ENCODE measurements around the gene PHF2.

PHF2 gene

DNA sequence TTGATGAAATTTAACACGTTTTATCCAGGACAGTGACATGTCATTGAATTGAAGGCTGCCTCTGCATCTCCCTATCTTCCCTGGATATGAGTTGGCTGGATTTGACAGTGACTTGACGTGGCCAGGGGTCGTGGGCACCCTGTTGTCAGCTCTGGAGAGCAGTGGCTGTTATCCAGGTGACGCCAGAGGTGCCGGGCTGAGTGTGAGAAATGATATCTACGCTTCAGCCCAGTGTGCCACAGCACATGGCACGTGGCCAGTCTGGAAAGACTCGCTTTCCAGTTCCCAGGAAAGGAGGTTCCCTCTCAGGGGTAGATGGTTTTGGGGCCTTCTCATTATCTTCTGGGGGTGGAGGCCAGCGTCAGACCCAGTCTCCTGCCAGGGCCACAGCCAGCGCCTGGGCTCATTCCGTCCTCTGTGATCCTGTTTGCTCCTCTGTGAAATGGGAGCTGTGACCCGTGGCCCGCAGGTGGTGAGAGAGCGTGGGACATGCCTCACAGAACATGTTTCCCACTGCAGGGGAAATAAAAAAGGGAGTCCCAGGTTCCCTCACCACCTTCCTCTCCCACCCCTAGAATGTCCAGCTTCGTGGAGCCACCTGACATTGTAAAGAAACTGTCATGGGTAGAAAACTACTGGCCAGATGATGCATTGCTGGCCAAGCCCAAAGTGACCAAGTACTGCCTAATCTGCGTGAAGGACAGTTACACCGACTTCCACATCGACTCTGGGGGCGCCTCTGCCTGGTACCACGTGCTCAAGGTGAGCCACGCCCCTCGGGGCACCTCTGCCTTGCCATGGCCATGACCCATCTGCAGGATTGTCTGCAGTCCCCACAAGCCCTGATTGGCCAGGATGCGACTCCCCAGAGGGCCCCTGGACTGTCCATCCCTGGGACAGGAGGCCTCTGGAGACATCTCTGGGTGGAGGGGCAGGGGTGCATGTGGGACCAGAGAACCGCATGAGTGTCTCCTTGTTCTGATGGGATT lies 76.5 kb downstream of the PHF2 start:
- no peak for DNase-seq (ENCODE audit: low read depth)

DNA sequence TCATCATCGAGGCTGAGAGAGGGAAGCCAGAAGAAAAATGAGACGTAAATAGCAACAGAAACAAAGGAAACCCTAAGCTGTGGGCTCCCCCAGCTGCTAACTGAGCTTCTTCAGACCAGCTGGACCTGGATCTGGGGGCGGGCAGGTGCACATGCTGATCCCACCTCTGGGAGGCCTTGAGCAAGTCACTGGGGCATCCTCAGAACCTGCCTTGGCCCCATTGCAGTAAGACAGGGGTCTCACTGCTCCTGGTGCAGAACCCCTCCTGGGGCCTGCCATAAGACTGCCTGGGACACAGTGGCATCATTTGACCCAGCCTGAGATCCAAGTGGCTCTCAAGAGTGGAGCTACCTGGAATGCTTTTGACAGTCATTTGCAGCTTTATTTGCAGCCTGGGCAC lies 77.4 kb downstream of the PHF2 start:
- DNase-seq (ENCODE audit: low read depth), result no peak

DNA sequence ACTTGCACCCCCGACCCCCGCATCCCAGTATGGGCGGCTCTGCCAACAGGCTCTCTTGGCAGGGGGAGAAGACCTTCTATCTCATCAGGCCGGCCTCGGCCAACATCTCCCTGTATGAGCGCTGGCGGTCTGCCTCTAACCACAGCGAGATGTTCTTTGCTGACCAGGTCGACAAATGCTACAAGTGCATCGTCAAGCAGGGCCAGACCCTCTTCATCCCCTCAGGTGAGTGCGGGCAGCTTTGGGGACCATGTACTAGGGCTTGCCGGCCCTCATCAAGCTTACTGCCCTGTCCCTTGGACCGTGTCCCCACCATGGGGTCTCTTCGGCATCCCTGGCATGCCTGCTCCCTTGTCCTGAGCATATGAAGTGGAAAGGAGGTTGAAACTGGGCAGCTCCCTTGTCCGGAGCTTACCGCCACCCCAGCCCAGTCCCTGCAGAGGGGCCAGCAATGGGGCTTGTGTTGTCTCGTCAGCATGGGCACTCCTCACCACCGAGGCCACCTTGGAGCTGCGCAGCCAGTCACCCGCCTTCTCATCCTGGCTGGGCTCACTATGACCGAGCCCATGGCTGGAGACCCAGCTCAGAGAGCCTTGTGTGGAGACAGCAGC lies 78.1 kb downstream of the PHF2 start:
- no peak for DNase-seq (ENCODE audit: low read depth)

DNA sequence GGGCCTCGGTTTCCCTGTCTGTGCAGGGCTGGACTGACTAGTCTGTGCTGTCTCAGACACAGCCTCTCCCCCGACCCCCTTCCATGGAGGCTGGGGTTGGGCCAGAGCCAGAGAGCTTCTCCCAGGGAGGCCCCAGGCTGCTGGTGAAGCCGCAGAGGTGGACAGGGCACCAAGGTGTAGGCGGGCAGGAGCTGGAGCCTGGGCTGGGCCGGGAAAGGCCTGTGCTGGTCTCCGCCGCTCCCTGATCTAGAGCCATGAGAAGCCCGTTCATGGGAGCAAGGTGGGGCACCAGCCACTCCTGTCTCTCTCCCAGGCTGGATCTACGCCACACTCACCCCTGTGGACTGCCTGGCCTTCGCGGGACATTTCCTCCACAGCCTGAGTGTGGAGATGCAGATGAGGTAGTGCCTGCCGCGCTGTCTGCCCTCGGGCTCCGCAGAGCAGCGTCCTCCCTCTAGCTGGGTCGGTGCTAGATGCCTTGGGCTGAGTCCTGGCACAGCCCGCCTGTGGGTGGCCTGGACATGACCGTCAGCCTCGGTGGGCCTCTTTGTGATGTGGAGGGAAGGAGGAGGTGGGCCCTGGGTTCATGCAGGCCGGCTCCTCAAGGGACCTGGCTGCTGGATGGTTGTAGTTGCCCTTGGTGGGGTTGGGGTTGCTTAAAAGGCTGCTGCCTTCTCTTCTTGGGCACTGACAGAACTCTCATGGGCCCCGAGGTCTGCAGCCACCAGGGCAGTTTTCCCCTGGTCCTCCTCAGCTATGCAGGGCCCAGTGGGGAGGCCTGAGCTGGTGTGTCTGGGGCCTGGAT lies 79.4 kb downstream of the PHF2 start:
- no peak for DNase-seq (ENCODE audit: low read depth)

DNA sequence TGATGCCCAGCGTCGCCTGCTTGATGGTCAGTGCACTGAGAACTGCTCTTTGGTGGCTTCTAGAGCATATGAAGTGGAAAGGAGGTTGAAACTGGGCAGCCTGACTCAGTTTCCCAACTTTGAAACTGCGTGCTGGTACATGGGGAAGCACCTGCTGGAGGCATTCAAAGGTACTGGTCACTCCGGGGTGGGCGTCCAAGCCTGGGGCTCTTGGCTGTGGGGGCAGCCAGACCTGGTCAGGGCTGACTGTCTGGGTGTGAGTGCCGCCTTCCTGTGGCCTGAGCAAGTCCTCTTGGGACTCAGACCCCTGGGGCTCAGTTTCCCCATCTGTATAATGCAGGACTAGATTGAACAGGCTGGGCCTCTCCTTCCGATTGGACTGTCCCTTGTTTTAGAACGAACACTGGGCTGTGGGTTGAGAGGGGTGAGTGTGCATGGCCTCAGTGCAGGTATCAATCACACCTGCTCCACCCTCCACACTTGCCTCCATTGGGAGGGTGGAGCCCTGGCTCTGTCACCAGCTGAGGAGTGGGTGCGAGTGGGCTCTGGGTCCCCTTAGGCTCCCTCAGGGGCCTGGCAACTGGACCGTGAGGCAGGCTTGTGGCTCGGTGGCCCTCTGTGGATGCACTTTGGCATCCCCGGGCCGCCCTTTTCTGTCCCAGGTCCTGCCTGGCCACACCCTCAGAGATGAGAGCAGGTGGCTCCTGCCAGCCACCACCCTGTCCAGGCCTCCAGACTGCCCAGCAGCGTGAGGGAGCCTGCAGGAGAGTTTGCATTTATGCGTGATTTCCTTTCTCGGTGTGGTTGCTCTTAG lies 80.2 kb downstream of the PHF2 start:
- no peak for DNase-seq (ENCODE audit: low read depth)

DNA sequence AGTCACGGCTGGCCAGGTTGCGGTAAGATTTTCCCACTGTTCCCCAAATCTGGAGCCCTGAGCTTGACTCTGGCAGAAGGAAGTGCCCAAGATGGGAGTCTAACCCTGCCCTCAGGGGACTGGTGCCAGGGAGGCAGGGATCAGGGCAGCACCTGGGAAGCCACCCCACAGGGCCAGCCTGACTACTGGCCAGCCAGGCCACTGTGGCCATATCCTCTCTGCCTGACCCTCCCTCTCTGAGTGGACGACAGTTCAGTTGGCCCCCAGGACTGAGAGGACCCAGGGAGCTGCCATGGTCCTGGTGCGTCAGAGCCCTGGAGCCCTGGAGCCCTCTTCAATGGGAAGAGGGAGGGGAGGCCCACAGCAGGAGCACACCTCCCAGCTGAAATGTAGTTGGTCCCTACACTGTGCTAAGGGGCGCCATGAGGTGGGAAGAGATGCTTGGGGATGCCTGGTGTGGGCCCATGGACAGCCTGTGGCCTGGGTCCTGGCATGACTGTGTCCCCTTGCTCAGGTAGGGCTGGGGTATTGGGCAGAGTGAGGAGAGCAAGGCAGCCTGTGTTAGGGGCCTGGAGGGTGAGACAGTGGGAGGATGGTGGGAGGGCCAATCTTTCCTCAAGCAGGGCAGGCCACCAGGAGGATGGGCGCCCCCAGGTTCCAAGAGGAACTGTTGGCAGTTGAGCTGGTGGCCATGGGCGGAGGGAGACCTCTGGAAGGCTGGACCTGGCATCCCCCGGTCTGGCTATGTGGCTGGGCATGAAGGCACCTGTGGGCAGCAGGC lies 81.1 kb downstream of the PHF2 start:
- no peak for DNase-seq (ENCODE audit: low read depth)

DNA sequence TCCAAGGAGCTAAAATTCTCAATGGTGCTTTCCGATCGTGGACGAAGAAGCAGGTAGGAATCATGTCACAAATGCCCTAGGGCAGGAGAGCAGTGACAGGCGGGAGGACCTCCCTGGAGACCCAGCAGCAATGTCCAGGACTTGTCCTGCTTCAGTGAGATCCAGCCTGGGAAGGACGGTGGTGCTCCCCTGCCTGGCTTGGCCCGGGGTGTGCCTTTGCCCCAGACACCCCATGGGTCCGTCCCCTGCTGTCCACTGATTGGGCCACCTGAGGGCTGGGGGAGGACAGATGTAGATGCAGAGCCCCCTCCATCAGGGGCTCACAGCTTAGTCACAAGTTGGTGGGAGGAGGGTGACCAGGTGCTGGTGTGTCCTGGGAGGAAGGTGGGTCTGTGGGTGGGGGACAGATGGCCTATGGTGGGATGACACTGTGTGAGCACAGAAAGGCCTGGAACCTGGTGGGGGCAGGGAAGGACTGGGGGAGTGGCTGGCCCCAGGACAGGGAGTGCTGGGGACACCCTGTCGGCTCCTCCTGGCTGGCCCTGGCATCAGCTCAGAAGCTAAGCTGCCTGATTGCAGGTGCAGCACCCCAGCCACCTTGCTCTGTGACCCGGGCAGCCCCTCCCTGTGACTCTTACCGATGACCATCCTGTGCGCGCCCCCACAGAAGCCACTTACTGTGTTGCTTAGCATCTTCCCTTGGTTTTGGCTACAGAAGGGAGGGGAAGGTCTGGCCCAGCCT lies 82.0 kb downstream of the PHF2 start:
- DNase-seq (ENCODE audit: low read depth), result no peak

DNA sequence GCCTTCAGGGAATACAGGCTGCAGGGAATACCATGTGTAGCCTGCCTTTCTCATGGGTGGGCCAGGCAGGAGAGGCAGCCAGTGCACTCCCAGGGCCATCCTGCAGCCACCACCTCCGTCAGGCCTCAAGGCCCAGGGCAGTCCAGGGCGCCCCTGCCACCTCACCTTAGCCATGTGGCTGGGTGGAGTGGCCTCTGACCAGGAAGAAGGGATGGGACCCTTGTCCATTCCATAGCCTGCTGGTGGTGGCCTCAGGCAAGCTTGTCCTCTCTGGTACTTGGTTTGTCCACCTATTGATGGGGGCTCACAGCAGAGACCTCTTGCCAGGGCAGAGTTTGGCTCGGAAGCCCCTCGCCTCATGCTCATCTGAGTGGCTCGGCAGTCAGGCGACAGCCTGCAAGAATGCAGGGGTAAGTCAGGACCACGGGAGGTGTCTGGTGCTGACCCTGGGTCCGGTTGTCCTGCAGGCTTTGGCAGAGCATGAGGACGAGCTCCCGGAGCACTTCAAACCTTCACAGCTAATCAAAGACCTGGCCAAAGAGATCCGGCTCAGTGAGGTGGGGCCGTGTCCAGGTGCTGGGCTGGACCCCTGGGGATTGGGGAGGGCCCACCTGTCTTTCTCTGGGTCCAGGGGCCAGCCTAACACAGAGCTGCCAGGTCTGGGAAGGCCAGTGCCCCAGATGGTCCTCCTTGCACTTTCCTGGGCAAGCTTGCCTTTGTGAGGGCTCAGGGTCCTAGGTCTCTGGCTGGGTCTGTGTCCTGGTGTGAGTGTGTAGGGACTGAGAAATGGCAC lies 82.9 kb downstream of the PHF2 start:
- no peak for DNase-seq (ENCODE audit: low read depth)

DNA sequence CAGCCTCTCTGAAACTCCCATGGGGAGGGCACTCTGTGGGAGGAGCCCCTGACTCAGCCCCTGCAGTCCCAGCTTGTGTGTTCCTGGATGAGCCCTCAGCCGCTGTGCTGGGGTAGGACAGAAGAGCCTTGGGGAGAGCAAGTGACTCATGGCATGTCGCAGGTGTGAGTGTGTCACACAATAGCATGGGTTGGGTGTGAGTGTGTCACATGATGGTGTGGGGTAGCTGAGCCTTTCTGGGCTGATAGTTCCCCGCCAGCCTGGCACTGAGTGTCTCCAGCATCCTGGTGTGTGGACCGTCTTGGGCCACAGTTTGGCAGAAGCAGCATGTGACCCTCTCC lies 83.4 kb downstream of the PHF2 start:
- no peak for DNase-seq (ENCODE audit: low read depth)

DNA sequence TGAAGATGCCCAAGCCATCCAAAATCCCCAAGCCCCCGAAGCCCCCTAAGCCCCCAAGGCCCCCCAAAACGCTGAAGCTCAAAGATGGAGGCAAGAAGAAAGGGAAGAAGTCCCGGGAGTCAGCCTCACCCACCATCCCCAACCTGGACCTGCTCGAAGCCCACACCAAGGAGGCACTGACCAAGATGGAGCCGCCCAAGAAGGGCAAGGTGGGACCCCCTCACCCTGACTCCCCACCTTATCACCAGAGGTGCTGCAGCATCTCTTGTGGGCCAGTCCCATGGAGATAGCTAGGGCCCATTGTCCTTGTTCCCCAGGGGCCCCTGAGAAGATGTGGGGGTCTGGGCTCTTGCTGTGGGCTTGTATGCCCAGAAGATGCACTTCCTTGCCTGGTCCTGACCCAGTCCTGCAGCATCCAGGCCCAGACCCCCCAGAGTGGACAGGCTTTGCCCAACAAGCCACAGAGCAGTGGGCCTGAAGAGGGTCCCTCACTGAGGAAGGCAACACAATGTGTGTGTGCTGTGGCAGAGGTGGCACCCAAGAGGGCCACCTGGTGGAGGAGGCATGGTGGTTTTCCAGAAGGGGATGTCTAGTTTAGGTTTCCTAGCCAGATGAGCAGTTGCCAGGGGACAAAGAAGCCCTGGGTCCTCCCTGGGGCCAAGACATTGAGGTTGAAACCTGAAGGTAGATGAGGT lies 84.1 kb downstream of the PHF2 start:
- DNase-seq (ENCODE audit: low read depth), result no peak

DNA sequence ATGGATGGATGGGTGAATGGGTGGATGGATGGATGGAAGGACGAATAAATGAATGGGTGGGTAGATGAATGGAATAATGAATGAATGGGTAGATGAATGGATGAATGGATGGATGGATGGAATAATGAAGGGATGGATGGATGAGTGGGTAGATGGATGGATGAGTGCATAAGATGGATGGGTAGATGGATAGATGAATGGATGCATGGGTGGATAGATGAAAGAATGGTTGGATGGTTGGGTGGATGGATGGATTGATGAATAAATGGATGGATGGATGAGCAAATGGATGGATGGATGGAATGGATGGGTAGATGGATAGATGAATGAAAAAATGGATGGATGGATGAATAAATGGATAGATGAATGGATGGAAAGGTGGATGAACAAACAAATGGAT lies 85.2 kb downstream of the PHF2 start:
- DNase-seq (ENCODE audit: low read depth), result no peak

DNA sequence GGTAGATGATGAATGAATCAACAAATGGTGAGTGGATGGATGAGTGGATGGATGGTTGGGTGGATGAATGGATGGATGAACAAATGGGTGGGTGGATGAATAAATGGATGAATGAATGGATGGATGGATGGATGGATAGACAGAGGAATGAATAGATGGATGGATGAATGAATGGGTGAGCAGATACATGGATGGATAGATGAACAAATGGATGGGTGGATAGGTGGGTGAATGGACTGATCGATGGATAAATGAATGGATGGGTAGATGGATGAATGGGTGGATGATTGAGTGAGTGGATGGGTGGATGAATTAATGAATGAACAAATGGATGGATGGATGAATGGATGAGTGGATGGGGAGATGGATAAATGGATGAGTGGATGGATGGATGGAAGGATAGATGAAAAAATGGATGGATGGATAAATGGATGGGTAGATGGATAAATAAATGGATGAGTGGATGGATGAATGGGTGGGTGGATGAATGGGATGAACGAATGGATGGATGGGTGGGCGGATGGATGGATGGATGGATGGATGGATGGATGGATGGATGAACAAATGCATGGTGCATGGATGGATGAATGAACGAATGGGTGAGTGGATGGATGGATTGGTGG lies 85.7 kb downstream of the PHF2 start:
- no peak for DNase-seq (ENCODE audit: low read depth)

DNA sequence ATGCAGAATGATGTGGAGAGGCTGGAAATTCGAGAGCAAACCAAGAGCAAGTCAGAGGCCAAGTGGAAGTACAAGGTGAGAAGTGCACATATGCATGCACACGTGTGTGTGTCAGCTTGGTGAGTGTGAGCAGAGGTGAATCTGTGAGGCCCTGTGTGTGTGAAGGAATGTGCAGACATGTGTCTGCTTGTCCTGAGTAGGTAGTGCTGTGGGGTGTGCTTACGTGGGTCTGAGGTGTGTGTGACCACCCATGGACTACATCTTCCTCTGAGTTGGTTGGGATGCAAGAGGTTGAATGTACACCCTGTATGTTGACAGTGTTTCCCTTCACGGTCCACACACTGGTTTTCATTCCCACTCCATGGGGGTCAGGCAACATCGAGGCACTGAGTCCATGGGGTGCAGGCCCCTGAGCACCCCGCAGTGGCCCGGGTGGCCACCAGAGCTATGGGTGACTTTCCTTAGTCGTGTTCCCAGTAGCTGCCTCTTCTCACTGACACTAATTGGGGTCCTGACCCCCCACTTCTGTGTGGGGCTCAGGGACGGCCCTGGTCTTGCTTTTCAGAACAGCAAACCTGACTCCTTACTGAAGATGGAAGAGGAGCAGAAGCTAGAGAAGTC lies 86.7 kb downstream of the PHF2 start:
- DNase-seq (ENCODE audit: low read depth), result no peak

DNA sequence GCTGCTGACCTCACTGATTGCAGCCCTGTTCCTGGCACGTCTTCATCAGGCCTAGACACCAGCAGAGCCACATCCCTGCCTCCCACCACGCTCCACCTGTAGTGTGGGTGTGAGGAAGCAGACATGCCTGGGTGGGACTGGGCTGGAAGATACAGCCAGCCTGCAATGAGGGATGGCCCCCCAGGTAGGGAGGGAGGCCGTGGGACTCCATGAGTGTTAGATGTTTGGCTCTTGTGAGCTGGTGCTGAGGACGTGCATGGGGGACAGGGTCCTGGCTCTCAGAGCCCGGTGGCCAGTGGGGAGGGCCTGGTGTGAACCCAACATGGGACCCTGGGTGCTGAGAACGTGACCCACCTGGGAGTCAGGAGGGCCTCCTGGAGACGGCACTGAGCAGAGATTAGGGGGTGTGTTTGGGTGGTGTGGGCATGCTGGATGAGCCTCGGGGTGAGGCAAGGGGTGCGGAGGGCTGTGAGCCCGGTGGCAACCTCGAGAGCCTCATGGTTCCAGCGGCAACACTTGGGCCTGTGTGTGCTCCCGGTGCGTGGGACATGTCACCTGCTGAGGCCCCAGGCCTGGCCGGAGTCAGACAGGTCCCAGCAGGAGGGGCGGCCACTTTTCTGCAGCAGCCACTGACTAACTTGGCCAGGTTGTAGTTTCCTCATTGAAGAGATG lies 87.6 kb downstream of the PHF2 start:
- DNase-seq (ENCODE audit: low read depth), result no peak

DNA sequence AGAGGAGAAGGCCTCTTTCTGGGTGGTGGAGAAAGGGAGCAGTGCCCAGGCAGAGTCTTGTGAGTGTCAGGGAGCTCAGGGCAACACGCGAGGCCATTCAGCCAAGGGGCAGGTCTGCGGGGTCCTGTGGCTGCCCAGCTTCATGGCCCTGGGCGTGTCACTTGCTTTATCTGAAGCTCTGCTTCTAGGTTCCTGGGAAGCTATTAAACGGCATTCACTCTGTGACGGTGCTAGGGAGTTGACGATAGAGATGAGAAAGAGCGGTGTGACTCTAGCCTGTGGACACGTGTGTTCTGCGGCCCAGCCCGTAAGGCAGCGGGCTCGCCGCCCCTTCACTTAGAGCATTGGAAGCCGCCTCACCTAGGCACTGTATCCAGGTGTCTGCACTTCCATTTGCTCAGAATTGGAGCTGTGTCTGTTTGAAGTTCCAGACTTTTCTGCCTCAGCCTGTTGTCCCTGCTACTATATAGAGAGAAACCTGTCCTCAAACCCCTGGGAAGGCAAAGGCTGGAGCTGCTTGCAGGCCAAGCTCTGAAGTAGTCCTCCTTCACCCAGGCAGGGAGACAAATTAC lies 88.3 kb downstream of the PHF2 start:
- no peak for DNase-seq (ENCODE audit: low read depth)

DNA sequence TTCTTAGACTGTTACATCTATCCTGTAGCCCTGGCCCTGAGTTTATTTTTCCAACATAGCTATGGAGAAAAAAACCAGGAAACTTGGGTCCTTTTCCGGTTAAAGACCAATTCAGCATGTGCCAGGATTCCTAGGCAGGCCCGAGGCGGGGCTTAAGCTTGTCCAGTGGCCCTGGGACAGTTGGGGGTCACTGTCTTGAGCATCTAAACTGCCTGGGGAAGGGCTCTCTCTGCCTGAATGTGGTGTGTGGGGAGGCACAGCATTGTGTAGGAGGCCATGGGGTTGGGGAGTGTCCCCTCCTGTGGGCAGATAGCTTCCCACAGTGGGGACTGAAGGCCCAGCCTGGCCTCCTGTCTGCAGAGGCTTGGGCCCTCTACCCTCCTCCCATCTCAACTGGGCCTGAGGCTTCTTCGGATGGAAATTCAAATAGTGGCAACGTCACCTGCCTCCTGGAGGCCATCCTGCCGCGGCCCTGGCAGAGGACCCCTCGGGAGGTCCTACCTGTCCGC lies 88.8 kb downstream of the PHF2 start:
- no peak for DNase-seq (ENCODE audit: low read depth)
